ENCODE measurements around the gene DKKL1.

The DKKL1 gene

GRCh38 chr19:49395581-49396407 lies 32.1 kb downstream of the DKKL1 start:
- TF ChIP-seq ZNF274 (IDR thresholded peaks at IDR 0.05; ENCODE audit: low read depth, low read length) (no peak), SUZ12 (IDR thresholded peaks at IDR 0.05; ENCODE audit: extremely low read depth, insufficient read depth, insufficient read length) (no peak), YY1 (IDR thresholded peaks at IDR 0.05; ENCODE audit: insufficient read depth, insufficient read length) (no peak)
- no peak for DNase-seq (ENCODE audit: low read depth, low spot score)
- no peaks in the 10 kb centered on the region for H3K27me3 ChIP-seq (ENCODE audit: insufficient read depth, insufficient read length)
- no peaks in the 10 kb centered on the region for H3K36me3 ChIP-seq (ENCODE audit: insufficient read depth, insufficient read length, low read length)
- peaks cover 28% of the 10 kb centered on the region for H3K4me1 ChIP-seq (ENCODE audit: insufficient read depth, insufficient read length)
- no peak overlapping the region for H3K4me3 ChIP-seq (ENCODE audit: insufficient read length, low read depth)
- H3K9me3 ChIP-seq (ENCODE audit: insufficient read depth, low read length) = no peaks in the 10 kb centered on the region
- no peak overlapping the region for H3K9ac ChIP-seq (ENCODE audit: insufficient read length, low read depth)

DNA sequence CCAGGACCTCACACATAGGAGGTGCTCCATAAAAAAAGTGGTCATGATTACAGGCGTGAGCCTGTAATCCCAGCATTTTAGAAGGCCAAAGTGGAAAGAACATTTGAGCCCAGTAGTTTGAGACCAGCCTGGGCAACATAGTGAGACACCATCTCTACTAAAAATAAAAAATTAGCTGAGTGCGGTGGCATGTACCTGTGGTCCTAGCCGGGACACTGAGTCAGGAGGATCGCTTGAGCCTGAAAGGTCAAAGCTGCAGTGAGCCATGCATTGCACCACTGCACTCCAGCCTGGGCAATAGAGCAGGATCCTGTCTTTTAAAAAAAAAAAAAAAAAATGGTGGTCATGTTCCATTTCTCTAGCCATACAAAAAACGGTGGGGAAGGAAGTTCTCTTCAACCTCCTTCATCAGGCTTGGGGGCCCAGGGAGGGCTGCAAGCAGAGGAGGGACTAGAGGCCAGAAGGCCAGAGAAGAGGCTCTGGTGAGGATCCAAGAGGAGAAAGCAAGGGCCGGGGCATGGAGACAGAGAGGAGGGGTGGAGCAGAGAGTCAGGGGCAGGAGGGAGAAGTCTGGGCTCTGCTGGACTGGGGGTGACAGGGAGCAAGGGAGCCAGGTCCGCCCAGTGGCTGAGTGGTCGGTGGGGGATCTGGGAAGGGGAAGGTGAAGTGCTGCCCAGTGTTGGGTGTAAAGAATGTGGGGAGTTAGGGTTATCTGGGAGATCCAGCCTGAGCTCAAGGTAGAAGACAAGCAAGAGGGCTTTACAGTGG lies 33.2 kb downstream of the DKKL1 start:
- Histone ChIP-seq H3K9me3 (ENCODE audit: insufficient read depth, low read length) (no peaks in the 10 kb centered on the region), H3K4me1 (ENCODE audit: insufficient read depth, insufficient read length) (peaks cover 26% of the 10 kb centered on the region), H3K4me3 (ENCODE audit: insufficient read length, low read depth) (no peak overlapping the region), H3K27me3 (ENCODE audit: insufficient read depth, insufficient read length) (no peaks in the 10 kb centered on the region), H3K9ac (ENCODE audit: insufficient read length, low read depth) (no peak overlapping the region), H3K36me3 (ENCODE audit: insufficient read depth, insufficient read length, low read length) (no peaks in the 10 kb centered on the region)
- TF ChIP-seq ZNF274 (IDR thresholded peaks at IDR 0.05; ENCODE audit: low read depth, low read length) (no peak), SUZ12 (IDR thresholded peaks at IDR 0.05; ENCODE audit: extremely low read depth, insufficient read depth, insufficient read length) (no peak), YY1 (IDR thresholded peaks at IDR 0.05; ENCODE audit: insufficient read depth, insufficient read length) (no peak)
- DNase-seq (ENCODE audit: low read depth, low spot score) = no peak

DNA sequence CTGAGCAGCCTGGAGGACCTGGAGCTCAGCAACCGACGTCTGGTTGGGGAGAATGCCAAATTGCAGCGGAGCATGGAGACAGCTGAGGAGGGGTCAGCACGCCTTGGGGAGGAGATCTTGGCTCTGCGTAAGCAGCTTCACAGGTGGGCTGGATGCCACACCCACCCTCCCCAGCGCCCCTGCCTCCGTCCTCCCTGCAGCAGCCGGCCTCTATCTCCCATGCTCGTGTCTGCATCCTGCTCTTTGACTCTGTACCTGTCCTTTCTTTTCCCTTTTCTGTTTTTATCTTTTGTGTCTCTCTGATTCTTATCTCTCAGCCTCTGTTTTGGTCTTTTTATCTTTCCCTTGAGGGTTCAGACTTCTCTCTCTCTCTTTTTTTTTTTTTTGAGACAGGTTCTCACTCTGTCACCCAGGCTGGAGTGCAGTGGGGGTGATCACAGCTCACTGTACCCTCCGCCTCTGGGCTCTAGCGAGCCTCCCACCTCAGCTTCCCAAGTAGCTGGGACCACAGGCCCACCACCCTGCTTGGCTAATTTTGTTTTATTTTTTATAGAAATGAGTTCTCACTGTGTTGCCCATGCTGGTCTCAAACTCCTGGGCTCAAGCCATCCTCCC lies 34.4 kb downstream of the DKKL1 start:
- Histone ChIP-seq H3K4me1 (ENCODE audit: insufficient read depth, insufficient read length) (peaks cover 23% of the 10 kb centered on the region), H3K9ac (ENCODE audit: insufficient read length, low read depth) (no peak overlapping the region), H3K9me3 (ENCODE audit: insufficient read depth, low read length) (no peaks in the 10 kb centered on the region), H3K4me3 (ENCODE audit: insufficient read length, low read depth) (no peak overlapping the region), H3K36me3 (ENCODE audit: insufficient read depth, insufficient read length, low read length) (no peaks in the 10 kb centered on the region), H3K27me3 (ENCODE audit: insufficient read depth, insufficient read length) (no peaks in the 10 kb centered on the region)
- DNase-seq (ENCODE audit: low read depth, low spot score) = no peak
- no peak for TF ChIP-seq ZNF274 (IDR thresholded peaks at IDR 0.05; ENCODE audit: low read depth, low read length)
- no peak for TF ChIP-seq YY1 (IDR thresholded peaks at IDR 0.05; ENCODE audit: insufficient read depth, insufficient read length)
- no peak for TF ChIP-seq SUZ12 (IDR thresholded peaks at IDR 0.05; ENCODE audit: extremely low read depth, insufficient read depth, insufficient read length)

DNA sequence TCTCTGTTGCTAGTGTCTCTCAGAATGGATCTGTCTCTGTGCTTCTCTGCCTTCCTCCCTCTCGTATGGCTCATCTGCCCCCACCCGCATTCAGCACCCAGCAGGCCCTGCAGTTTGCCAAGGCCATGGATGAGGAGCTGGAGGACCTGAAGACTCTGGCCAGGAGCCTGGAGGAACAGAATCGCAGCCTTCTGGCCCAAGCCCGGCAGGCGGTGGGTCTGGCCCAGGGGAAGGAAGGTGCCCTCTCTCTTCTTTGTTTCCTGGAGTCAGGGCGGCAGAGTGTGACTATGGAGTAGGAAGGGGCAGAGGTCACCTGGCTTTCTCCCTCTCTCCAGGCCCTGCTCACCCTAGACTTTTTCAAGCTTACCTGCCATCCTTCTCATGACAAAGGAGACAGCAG lies 35.3 kb downstream of the DKKL1 start:
- Histone ChIP-seq H3K36me3 (ENCODE audit: insufficient read depth, insufficient read length, low read length) (no peaks in the 10 kb centered on the region), H3K9me3 (ENCODE audit: insufficient read depth, low read length) (no peaks in the 10 kb centered on the region), H3K4me3 (ENCODE audit: insufficient read length, low read depth) (no peak overlapping the region), H3K9ac (ENCODE audit: insufficient read length, low read depth) (no peak overlapping the region), H3K27me3 (ENCODE audit: insufficient read depth, insufficient read length) (no peaks in the 10 kb centered on the region), H3K4me1 (ENCODE audit: insufficient read depth, insufficient read length) (peaks cover 22% of the 10 kb centered on the region)
- TF ChIP-seq ZNF274 (IDR thresholded peaks at IDR 0.05; ENCODE audit: low read depth, low read length) = no peak
- TF ChIP-seq SUZ12 (IDR thresholded peaks at IDR 0.05; ENCODE audit: extremely low read depth, insufficient read depth, insufficient read length) = no peak
- TF ChIP-seq YY1 (IDR thresholded peaks at IDR 0.05; ENCODE audit: insufficient read depth, insufficient read length) = no peak
- DNase-seq (ENCODE audit: low read depth, low spot score) = no peak

DNA sequence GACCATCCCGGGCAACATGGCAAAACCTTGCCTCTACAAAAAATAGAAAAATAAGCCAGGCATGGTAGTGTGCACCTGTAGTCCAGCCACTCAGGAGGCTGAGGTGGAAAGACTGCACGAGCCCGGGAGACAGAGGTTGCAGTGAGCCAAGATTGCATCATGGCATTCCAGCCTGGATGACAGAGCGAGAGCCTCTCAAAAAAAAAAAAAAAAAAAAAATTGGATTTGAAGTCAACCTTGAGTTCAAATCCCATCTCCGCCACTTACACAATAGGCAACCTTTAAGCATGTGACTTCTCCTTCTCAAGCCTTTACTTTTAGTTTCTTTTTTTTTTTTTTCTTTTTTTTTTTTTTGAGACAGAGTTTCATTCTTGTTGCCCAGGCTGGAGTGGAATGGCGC lies 36.4 kb downstream of the DKKL1 start:
- no peaks in the 10 kb centered on the region for H3K9me3 ChIP-seq (ENCODE audit: insufficient read depth, low read length)
- TF ChIP-seq ZNF274 (IDR thresholded peaks at IDR 0.05; ENCODE audit: low read depth, low read length) (no peak), SUZ12 (IDR thresholded peaks at IDR 0.05; ENCODE audit: extremely low read depth, insufficient read depth, insufficient read length) (no peak), YY1 (IDR thresholded peaks at IDR 0.05; ENCODE audit: insufficient read depth, insufficient read length) (no peak)
- no peak overlapping the region for H3K9ac ChIP-seq (ENCODE audit: insufficient read length, low read depth)
- H3K4me1 ChIP-seq (ENCODE audit: insufficient read depth, insufficient read length) = peaks cover 27% of the 10 kb centered on the region
- H3K4me3 ChIP-seq (ENCODE audit: insufficient read length, low read depth) = no peak overlapping the region
- no peaks in the 10 kb centered on the region for H3K27me3 ChIP-seq (ENCODE audit: insufficient read depth, insufficient read length)
- no peaks in the 10 kb centered on the region for H3K36me3 ChIP-seq (ENCODE audit: insufficient read depth, insufficient read length, low read length)
- DNase-seq (ENCODE audit: low read depth, low spot score) = no peak

DNA sequence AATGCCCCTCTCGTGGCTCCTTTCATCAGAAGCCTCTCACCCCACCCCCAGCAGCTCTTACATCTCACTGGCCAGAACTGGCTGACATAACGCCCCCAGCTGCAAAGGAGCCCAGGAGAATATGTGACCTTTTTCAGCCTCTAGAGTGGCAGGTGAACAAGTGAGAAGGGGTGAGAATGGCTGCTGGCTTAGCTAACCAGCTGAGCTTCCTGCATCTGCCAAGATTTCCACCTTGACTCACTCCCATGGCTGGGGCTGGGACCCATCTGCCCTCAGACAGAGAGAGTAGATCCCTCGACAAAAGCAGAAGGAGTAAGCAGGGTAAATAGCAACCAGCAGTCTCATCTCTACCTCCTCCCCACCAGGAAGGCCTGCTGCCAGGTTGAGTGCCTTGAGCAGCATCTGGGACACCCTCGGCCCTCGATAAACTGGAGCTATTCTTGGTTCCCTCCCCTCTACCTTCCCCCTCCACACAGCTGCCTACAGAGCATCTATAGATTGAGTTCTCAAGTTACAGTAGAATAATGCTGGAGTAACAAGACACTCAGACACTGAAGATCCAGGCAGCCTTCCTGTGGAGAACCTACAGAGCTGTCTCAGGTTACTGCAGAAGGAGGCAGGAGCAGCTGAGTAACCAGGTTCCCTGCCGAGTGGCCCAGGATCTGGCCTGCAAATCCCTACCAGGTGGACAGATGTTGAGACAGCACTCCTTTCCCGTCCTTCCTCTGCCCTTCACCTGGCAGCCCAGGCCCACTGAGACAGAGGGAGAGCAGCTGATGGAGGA lies 39.9 kb downstream of the DKKL1 start:
- peak; percentile 57 for DNase-seq (ENCODE audit: low read depth, low spot score)

More for the DNA sequence above, 39.9 kb downstream of the DKKL1 start:
- H3K9ac ChIP-seq (ENCODE audit: insufficient read length, low read depth) = peak overlapping the region; percentile 64
- H3K4me3 ChIP-seq (ENCODE audit: insufficient read length, low read depth) = peak overlapping the region; percentile 15
- TF ChIP-seq YY1 (IDR thresholded peaks at IDR 0.05; ENCODE audit: insufficient read depth, insufficient read length) (no peak), SUZ12 (IDR thresholded peaks at IDR 0.05; ENCODE audit: extremely low read depth, insufficient read depth, insufficient read length) (no peak), ZNF274 (IDR thresholded peaks at IDR 0.05; ENCODE audit: low read depth, low read length) (no peak)
- H3K36me3 ChIP-seq (ENCODE audit: insufficient read depth, insufficient read length, low read length) = no peaks in the 10 kb centered on the region
- no peaks in the 10 kb centered on the region for H3K27me3 ChIP-seq (ENCODE audit: insufficient read depth, insufficient read length)
- H3K9me3 ChIP-seq (ENCODE audit: insufficient read depth, low read length) = no peaks in the 10 kb centered on the region
- peaks cover 21% of the 10 kb centered on the region for H3K4me1 ChIP-seq (ENCODE audit: insufficient read depth, insufficient read length)
